GM23338 (cell line): Measurements from ENCODE around the gene RELN.

Experiments
- CTCF ChIP-seq, 2 experiments: fragments of 200-600 bp in 1 of 2; sonication (generic) in 1 of 2; conservative IDR thresholded peaks; 2 replicates each; pipeline versions ENCODE4 v1.5.1 to v1.6.1; 2016 to 2017; ENCODE audit warnings: antibody characterized with exemption in 2 of 2, low read depth in 2 of 2, mild to moderate bottlenecking in 2 of 2, moderate library complexity in 1 of 2
- JUNB ChIP-seq: IDR thresholded peaks from one replicate; pipeline ENCODE4 v1.6.1; 2016; ENCODE audit warnings: antibody characterized with exemption; ENCODE audit not compliant: unreplicated experiment

DNA sequence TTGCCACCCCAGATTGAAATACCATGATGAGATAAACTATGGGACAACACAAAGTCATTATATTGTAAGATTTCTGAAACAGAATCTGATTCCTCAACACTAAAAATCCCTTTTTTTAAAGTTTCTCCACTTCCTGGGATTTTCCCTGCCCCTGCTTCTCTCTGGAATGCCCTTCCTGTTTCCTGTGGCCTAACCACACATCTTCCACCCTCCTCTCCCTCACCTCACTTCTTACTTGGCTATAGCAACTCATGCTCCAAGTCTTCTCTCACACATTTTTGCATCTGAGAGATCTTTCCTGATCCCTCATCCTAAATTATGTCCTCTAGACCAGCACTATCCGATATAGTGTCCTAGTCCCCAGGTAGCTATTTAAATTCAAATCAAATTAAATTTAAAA lies 4.1 kb upstream of the RELN start:
- TF ChIP-seq JUNB (no peak), CTCF (conservative IDR thresholded peaks at IDR 0.05; ENCODE audit: low read depth in 2 of 2) (no peak)
